GM23338 (cell line): ENCODE data around the gene PLEKHH3. TPM values are rescaled to one million over a fixed set of nuclear protein-coding genes. Genes with fewer than 3 reads are reported as not detected.

Experiments
- ATAC-seq: fragments of 200-7000 bp; cut with Tn5 transposase; 3 replicates; pipeline ENCODE4 v1.9.1; 2020
- DNase-seq: peaks from one replicate; pipeline ENCODE4 v3.0.0-alpha.2; 2015; ENCODE audit warnings: low spot score
- H2AFZ ChIP-seq: fragments of 200-600 bp; sonication (generic); 2 replicates; pipeline ENCODE4 v1.8.0; 2016; ENCODE audit warnings: antibody characterized with exemption, mild to moderate bottlenecking, moderate library complexity
- H3F3A ChIP-seq: fragments of 200-600 bp; sonication (generic); replicated peaks from 2 replicates; pipeline ENCODE4 v1.8.0; 2017; ENCODE audit warnings: antibody characterized with exemption, mixed run types, low read depth
- H3K27ac ChIP-seq: fragments of 200-600 bp; sonication (generic); 2 replicates; pipeline ENCODE4 v1.6.1; 2016; ENCODE audit warnings: low read depth
- H3K27me3 ChIP-seq: fragments of 200-600 bp; sonication (generic); 2 replicates; pipeline ENCODE4 v1.8.0; 2016; ENCODE audit warnings: mild to moderate bottlenecking, mixed run types, moderate library complexity; ENCODE audit not compliant: insufficient read depth
- H3K36me3 ChIP-seq: fragments of 200-600 bp; sonication (generic); 2 replicates; pipeline ENCODE4 v1.8.0; 2016; ENCODE audit warnings: mild to moderate bottlenecking; ENCODE audit not compliant: insufficient read depth
- H3K4me1 ChIP-seq: fragments of 200-600 bp; sonication (generic); 2 replicates; pipeline ENCODE4 v1.8.0; 2016; ENCODE audit warnings: mild to moderate bottlenecking, moderate library complexity; ENCODE audit not compliant: insufficient read depth
- H3K4me2 ChIP-seq: fragments of 200-600 bp; sonication (generic); 2 replicates; pipeline ENCODE4 v1.7.1; 2017; ENCODE audit warnings: mixed run types
- H3K4me3 ChIP-seq: fragments of 200-600 bp; sonication (generic); 2 replicates; pipeline ENCODE4 v1.6.1; 2016; ENCODE audit warnings: mixed run types
- H3K79me2 ChIP-seq: fragments of 200-600 bp; sonication (generic); replicated peaks from 2 replicates; pipeline ENCODE4 v1.8.0; 2017; ENCODE audit warnings: mild to moderate bottlenecking; ENCODE audit not compliant: insufficient read depth
- H3K9me2 ChIP-seq: fragments of 200-600 bp; sonication (generic); 2 replicates; pipeline ENCODE4 v1.8.0; 2017; ENCODE audit not compliant: insufficient read depth
- H4K20me1 ChIP-seq: fragments of 200-600 bp; sonication (generic); replicated peaks from 2 replicates; pipeline ENCODE4 v1.8.0; 2017; ENCODE audit warnings: mild to moderate bottlenecking; ENCODE audit not compliant: insufficient read depth
- H3K27ac Mint-ChIP-seq: 2 replicates; pipeline ENCODE4 v1.8.0; 2020; ENCODE audit warnings: inconsistent platforms, mild to moderate bottlenecking, moderate library complexity, mixed read lengths
- H3K27me3 Mint-ChIP-seq: 3 replicates; pipeline ENCODE4 v1.8.0; 2022; ENCODE audit warnings: low read depth, mild to moderate bottlenecking, moderate library complexity, mixed read lengths, inconsistent platforms; ENCODE audit not compliant: insufficient read depth, poor library complexity
- H3K36me3 Mint-ChIP-seq: 3 replicates; pipeline ENCODE4 v1.8.0; 2021; ENCODE audit warnings: low read depth, mild to moderate bottlenecking, inconsistent platforms, moderate library complexity, mixed read lengths
- H3K4me1 Mint-ChIP-seq: 3 replicates; pipeline ENCODE4 v1.8.0; 2020; ENCODE audit warnings: mild to moderate bottlenecking, inconsistent platforms, mixed read lengths
- H3K4me3 Mint-ChIP-seq: 3 replicates; pipeline ENCODE4 v1.8.0; 2021; ENCODE audit warnings: moderate library complexity, mild to moderate bottlenecking, inconsistent platforms, mixed read lengths
- H3K9me3 Mint-ChIP-seq: 3 replicates; pipeline ENCODE4 v1.8.0; 2020; ENCODE audit warnings: moderate library complexity, mild to moderate bottlenecking, inconsistent platforms, mixed read lengths
- CREB1 ChIP-seq: fragments of 250-450 bp; sonication (Bioruptor Pico); IDR thresholded peaks from 2 replicates; pipeline ENCODE4 v1.5.0; 2020; ENCODE audit warnings: low read depth, mild to moderate bottlenecking, moderate library complexity
- CTCF ChIP-seq, 2 experiments: fragments of 200-600 bp in 1 of 2; sonication (generic) in 1 of 2; conservative IDR thresholded peaks; 2 replicates each; pipeline versions ENCODE4 v1.5.1 to v1.6.1; 2016 to 2017; ENCODE audit warnings: antibody characterized with exemption in 2 of 2, low read depth in 2 of 2, mild to moderate bottlenecking in 2 of 2, moderate library complexity in 1 of 2
- EZH2phosphoT487 ChIP-seq: fragments of 200-600 bp; sonication (generic); IDR thresholded peaks from one replicate; pipeline ENCODE4 v1.8.1; 2018; ENCODE audit warnings: antibody characterized with exemption; ENCODE audit not compliant: unreplicated experiment
- JUNB ChIP-seq: IDR thresholded peaks from one replicate; pipeline ENCODE4 v1.6.1; 2016; ENCODE audit warnings: antibody characterized with exemption; ENCODE audit not compliant: unreplicated experiment
- NANOG ChIP-seq: IDR thresholded peaks from 2 replicates; pipeline ENCODE4 v1.6.1; 2016; ENCODE audit warnings: antibody characterized with exemption, borderline replicate concordance
- POLR2AphosphoS5 ChIP-seq: IDR thresholded peaks from 2 replicates; pipeline ENCODE4 v1.6.1; 2016; ENCODE audit warnings: antibody characterized with exemption, low read depth
- STAT1 ChIP-seq: IDR thresholded peaks from one replicate; pipeline ENCODE4 v1.6.1; 2016; ENCODE audit warnings: antibody characterized with exemption; ENCODE audit not compliant: unreplicated experiment
- ZNF114 ChIP-seq: fragments of 250-450 bp; sonication (Bioruptor Pico); IDR thresholded peaks from 2 replicates; pipeline ENCODE4 v1.5.0; 2020; ENCODE audit warnings: mild to moderate bottlenecking, moderate library complexity
- ZNF331 ChIP-seq: fragments of 250-450 bp; sonication (Bioruptor Pico); IDR thresholded peaks from 2 replicates; pipeline ENCODE4 v1.5.0; 2020; ENCODE audit warnings: low read depth, mild to moderate bottlenecking, moderate library complexity
- polyA plus RNA-seq: library from polyadenylated mRNA; unstranded; fragments of >200 nt; fragmentation: Nextera tagmentation; extraction: Ambion mirVana; gene quantifications from 2 replicates; pipeline ENCODE4 v1.2.1, GENCODE V29; 2016
- total RNA-seq: library from RNA; depleted of rRNA; stranded (reverse); fragments of >200 nt; shearing (Covaris generic); gene quantifications from 2 replicates; pipeline ENCODE4 v1.2.3, GENCODE V29; 2014
- TF ChIP-seq, protein P1 (sequence below): fragments of 250-450 bp; sonication (Bioruptor Pico); IDR thresholded peaks from 2 replicates; pipeline ENCODE4 v1.5.0; 2020; ENCODE audit warnings: mild to moderate bottlenecking, moderate library complexity
- TF ChIP-seq, protein P2 (sequence below): IDR thresholded peaks from 2 replicates; pipeline ENCODE4 v1.6.1; 2016; ENCODE audit warnings: antibody characterized with exemption

Gene PLEKHH3
- total and polyA plus RNA-seq, 2 experiments from 2014 or later: 10.9 to 24.2 TPM

- Histone ChIP-seq H2AFZ (no peak overlapping the region), H3K36me3 (no peaks in the 10 kb centered on the region), H3K9me2 (no peaks in the 10 kb centered on the region), H3F3A (no peaks in the 10 kb centered on the region), H3K27me3 (no peaks in the 10 kb centered on the region), H3K27ac (no peak overlapping the region), H3K4me3 (no peak overlapping the region), H3K79me2 (no peaks in the 10 kb centered on the region), H3K4me1 (no peaks in the 10 kb centered on the region; the same call in 1 of the 2 replicates), H3K4me2 (no peak overlapping the region), H4K20me1 (no peaks in the 10 kb centered on the region)
- Mint-ChIP-seq H3K36me3 (peaks cover 22% of the 10 kb centered on the region), H3K27me3 (peaks cover 15% of the 10 kb centered on the region), H3K4me3 (no peak overlapping the region), H3K27ac (no peak overlapping the region), H3K9me3 (no peaks in the 10 kb centered on the region; the same call in 2 of the 3 replicates), H3K4me1 (peaks cover 7% of the 10 kb centered on the region; the same call in 2 of the 3 replicates)
- ATAC-seq (no peak), DNase-seq (no peak)
- no peak for TF ChIP-seq JUNB
These were observed 15.7 kb upstream of the PLEKHH3 start for GRCh38 chr17:42692489-42692888.

GRCh38 chr17:42691021-42691545 is 14.3 kb upstream of the PLEKHH3 start:
- H3K36me3 Mint-ChIP-seq: peaks cover 22% of the 10 kb centered on the region
- H3K79me2 ChIP-seq: no peaks in the 10 kb centered on the region
- no peak overlapping the region for H3K4me3 ChIP-seq
- no peak; the same call in 2 of the 3 replicates for ATAC-seq
- no peak overlapping the region for H3K27ac ChIP-seq
- peaks cover 13% of the 10 kb centered on the region for H3K27me3 Mint-ChIP-seq
- no peak overlapping the region for H3K4me2 ChIP-seq
- H4K20me1 ChIP-seq: no peaks in the 10 kb centered on the region
- H3K4me3 Mint-ChIP-seq: no peak overlapping the region
- no peaks in the 10 kb centered on the region for H3K9me2 ChIP-seq
- 0 out of 2 replicates have a peak, but pooled peaks cover 4% of the 10 kb centered on the region for H3F3A ChIP-seq
- no peaks in the 10 kb centered on the region for H3K27me3 ChIP-seq
- no peaks in the 10 kb centered on the region; the same call in 2 of the 3 replicates for H3K9me3 Mint-ChIP-seq
- no peak for DNase-seq
- H3K4me1 ChIP-seq: no peaks in the 10 kb centered on the region; the same call in 1 of the 2 replicates
- no peak overlapping the region for H2AFZ ChIP-seq
- H3K4me1 Mint-ChIP-seq: peaks cover 11% of the 10 kb centered on the region
- no peak overlapping the region for H3K27ac Mint-ChIP-seq
- no peaks in the 10 kb centered on the region for H3K36me3 ChIP-seq
- TF ChIP-seq JUNB (no peak), POLR2AphosphoS5 (no peak), EZH2phosphoT487 (no peak), ZNF331 (CRISPR knock-in tag) (no peak), ZNF114 (CRISPR knock-in tag) (no peak), CREB1 (CRISPR knock-in tag) (no peak), STAT1 (no peak), CTCF (conservative IDR thresholded peaks at IDR 0.05; ENCODE audit: low read depth in 2 of 2) (no peak), NANOG (no peak)
- TF ChIP-seq, protein P1, sequence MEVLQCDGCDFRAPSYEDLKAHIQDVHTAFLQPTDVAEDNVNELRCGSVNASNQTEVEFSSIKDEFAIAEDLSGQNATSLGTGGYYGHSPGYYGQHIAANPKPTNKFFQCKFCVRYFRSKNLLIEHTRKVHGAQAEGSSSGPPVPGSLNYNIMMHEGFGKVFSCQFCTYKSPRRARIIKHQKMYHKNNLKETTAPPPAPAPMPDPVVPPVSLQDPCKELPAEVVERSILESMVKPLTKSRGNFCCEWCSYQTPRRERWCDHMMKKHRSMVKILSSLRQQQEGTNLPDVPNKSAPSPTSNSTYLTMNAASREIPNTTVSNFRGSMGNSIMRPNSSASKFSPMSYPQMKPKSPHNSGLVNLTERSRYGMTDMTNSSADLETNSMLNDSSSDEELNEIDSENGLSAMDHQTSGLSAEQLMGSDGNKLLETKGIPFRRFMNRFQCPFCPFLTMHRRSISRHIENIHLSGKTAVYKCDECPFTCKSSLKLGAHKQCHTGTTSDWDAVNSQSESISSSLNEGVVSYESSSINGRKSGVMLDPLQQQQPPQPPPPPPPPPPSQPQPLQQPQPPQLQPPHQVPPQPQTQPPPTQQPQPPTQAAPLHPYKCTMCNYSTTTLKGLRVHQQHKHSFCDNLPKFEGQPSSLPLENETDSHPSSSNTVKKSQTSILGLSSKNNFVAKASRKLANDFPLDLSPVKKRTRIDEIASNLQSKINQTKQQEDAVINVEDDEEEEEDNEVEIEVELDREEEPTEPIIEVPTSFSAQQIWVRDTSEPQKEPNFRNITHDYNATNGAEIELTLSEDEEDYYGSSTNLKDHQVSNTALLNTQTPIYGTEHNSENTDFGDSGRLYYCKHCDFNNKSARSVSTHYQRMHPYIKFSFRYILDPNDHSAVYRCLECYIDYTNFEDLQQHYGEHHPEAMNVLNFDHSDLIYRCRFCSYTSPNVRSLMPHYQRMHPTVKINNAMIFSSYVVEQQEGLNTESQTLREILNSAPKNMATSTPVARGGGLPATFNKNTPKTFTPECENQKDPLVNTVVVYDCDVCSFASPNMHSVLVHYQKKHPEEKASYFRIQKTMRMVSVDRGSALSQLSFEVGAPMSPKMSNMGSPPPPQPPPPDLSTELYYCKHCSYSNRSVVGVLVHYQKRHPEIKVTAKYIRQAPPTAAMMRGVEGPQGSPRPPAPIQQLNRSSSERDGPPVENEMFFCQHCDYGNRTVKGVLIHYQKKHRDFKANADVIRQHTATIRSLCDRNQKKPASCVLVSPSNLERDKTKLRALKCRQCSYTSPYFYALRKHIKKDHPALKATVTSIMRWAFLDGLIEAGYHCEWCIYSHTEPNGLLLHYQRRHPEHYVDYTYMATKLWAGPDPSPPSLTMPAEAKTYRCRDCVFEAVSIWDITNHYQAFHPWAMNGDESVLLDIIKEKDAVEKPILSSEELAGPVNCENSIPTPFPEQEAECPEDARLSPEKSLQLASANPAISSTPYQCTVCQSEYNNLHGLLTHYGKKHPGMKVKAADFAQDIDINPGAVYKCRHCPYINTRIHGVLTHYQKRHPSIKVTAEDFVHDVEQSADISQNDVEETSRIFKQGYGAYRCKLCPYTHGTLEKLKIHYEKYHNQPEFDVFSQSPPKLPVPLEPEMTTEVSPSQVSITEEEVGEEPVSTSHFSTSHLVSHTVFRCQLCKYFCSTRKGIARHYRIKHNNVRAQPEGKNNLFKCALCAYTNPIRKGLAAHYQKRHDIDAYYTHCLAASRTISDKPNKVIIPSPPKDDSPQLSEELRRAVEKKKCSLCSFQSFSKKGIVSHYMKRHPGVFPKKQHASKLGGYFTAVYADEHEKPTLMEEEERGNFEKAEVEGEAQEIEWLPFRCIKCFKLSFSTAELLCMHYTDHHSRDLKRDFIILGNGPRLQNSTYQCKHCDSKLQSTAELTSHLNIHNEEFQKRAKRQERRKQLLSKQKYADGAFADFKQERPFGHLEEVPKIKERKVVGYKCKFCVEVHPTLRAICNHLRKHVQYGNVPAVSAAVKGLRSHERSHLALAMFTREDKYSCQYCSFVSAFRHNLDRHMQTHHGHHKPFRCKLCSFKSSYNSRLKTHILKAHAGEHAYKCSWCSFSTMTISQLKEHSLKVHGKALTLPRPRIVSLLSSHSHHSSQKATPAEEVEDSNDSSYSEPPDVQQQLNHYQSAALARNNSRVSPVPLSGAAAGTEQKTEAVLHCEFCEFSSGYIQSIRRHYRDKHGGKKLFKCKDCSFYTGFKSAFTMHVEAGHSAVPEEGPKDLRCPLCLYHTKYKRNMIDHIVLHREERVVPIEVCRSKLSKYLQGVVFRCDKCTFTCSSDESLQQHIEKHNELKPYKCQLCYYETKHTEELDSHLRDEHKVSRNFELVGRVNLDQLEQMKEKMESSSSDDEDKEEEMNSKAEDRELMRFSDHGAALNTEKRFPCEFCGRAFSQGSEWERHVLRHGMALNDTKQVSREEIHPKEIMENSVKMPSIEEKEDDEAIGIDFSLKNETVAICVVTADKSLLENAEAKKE (CRISPR knock-in tag): no peak
- TF ChIP-seq, protein P2, sequence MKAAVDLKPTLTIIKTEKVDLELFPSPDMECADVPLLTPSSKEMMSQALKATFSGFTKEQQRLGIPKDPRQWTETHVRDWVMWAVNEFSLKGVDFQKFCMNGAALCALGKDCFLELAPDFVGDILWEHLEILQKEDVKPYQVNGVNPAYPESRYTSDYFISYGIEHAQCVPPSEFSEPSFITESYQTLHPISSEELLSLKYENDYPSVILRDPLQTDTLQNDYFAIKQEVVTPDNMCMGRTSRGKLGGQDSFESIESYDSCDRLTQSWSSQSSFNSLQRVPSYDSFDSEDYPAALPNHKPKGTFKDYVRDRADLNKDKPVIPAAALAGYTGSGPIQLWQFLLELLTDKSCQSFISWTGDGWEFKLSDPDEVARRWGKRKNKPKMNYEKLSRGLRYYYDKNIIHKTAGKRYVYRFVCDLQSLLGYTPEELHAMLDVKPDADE: no peak
